ENCODE measurements around the gene LBR. TPM values are rescaled to one million over a fixed set of nuclear protein-coding genes. Genes with fewer than 3 reads are reported as not detected.
A peak's percentile ranks its signal among the peaks of the same experiment; 100 is the strongest.

Gene LBR
- total and polyA plus RNA-seq, 4 donors: 14.3 to 201 (median 22.6) TPM

- Histone ChIP-seq H3K9ac (ENCODE audit: low read depth in 1 of 2, low read length in 2 of 2) (no peak overlapping the region), H3K27me3 (ENCODE audit: control insufficient read depth in 4 of 4, insufficient read depth in 4 of 4, low read length in 3 of 4) (no peaks in the 10 kb centered on the region), H3K36me3 (ENCODE audit: control insufficient read depth in 4 of 4, insufficient read depth in 3 of 4, low read depth in 1 of 4, low read length in 3 of 4) (no peaks in the 10 kb centered on the region), H3K4me3 (ENCODE audit: low read depth in 1 of 3, low read length in 3 of 3) (no peak overlapping the region), H3K4me1 (ENCODE audit: control insufficient read depth in 4 of 4, insufficient read depth in 4 of 4, low read length in 3 of 4) (peaks cover 3 to 23% (median 15%) of the 10 kb centered on the region in 4 donors), H3K9me3 (ENCODE audit: control insufficient read depth in 4 of 4, low read length in 3 of 4) (no peaks in the 10 kb centered on the region), H3K27ac (ENCODE audit: low read depth in 1 of 2, low read length in 2 of 2) (peak overlapping the region; percentile 4 to 8)
- TF ChIP-seq NR2F2 (IDR thresholded peaks at IDR 0.05) (peak; percentile 36), SP1 (IDR thresholded peaks at IDR 0.05) (peak; percentile 58), CTCF (IDR thresholded peaks at IDR 0.05; ENCODE audit: low read depth, low read length, missing input control) (no peak), GABPA (IDR thresholded peaks at IDR 0.05 in 1 of 2, conservative IDR thresholded peaks at IDR 0.05 in 1 of 2) (no peak), FOXA1 (IDR thresholded peaks at IDR 0.05) (no peak), RAD21 (IDR thresholded peaks at IDR 0.05) (no peak), JUND (IDR thresholded peaks at IDR 0.05) (no peak), HNF4A (conservative IDR thresholded peaks at IDR 0.05) (no peak), EGR1 (IDR thresholded peaks at IDR 0.05; ENCODE audit: low read depth in 2 of 2) (no peak), REST (IDR thresholded peaks at IDR 0.05) (no peak), YY1 (IDR thresholded peaks at IDR 0.05) (no peak), FOXA2 (IDR thresholded peaks at IDR 0.05) (no peak), ATF3 (IDR thresholded peaks at IDR 0.05) (no peak), RXRA (IDR thresholded peaks at IDR 0.05) (peak; percentile 21 to 35)
- 72% methylated on average over 8 of the region's 8 CpGs for whole genome bisulfite sequencing
- DNase-seq (ENCODE audit: low spot score): no peak
Observed at GRCh38 chr1:225447650-225448089, 19.8 kb upstream of the LBR start.

- WGBS: 84% methylated on average over 9 of the region's 9 CpGs
- TF ChIP-seq GABPA (IDR thresholded peaks at IDR 0.05 in 1 of 2, conservative IDR thresholded peaks at IDR 0.05 in 1 of 2): no peak
- no peak for TF ChIP-seq REST (IDR thresholded peaks at IDR 0.05)
- TF ChIP-seq RAD21 (IDR thresholded peaks at IDR 0.05): no peak
- no peak for TF ChIP-seq SP1 (IDR thresholded peaks at IDR 0.05)
- TF ChIP-seq CTCF (IDR thresholded peaks at IDR 0.05; ENCODE audit: low read depth, low read length, missing input control): no peak
- no peak for TF ChIP-seq MAX (IDR thresholded peaks at IDR 0.05)
- no peak for TF ChIP-seq NR2F2 (IDR thresholded peaks at IDR 0.05)
- no peak for TF ChIP-seq FOXA2 (IDR thresholded peaks at IDR 0.05)
- no peak for TF ChIP-seq YY1 (IDR thresholded peaks at IDR 0.05)
- TF ChIP-seq ZBTB33 (IDR thresholded peaks at IDR 0.05): no peak
- no peak for TF ChIP-seq HNF4G (IDR thresholded peaks at IDR 0.05)
- no peak for TF ChIP-seq JUND (IDR thresholded peaks at IDR 0.05)
- no peak for TF ChIP-seq RXRA (IDR thresholded peaks at IDR 0.05)
Observed at GRCh38 chr1:225446981-225447615, 19.3 kb upstream of the LBR start.

More at GRCh38 chr1:225446981-225447615, 19.3 kb upstream of the LBR start:
- Histone ChIP-seq H3K27me3 (ENCODE audit: control insufficient read depth in 4 of 4, insufficient read depth in 4 of 4, low read length in 3 of 4) (no peaks in the 10 kb centered on the region), H3K27ac (ENCODE audit: low read depth in 1 of 2, low read length in 2 of 2) (peak overlapping the region; percentile 4 to 8), H3K36me3 (ENCODE audit: control insufficient read depth in 4 of 4, insufficient read depth in 3 of 4, low read depth in 1 of 4, low read length in 3 of 4) (no peaks in the 10 kb centered on the region), H3K4me1 (ENCODE audit: control insufficient read depth in 4 of 4, insufficient read depth in 4 of 4, low read length in 3 of 4) (peaks cover 3 to 29% (median 20%) of the 10 kb centered on the region in 4 donors), H3K9ac (ENCODE audit: low read depth in 1 of 2, low read length in 2 of 2) (no peak overlapping the region), H3K4me3 (ENCODE audit: low read depth in 1 of 3, low read length in 3 of 3) (no peak overlapping the region), H3K9me3 (ENCODE audit: control insufficient read depth in 4 of 4, low read length in 3 of 4) (no peaks in the 10 kb centered on the region)
- no peak for DNase-seq (ENCODE audit: low spot score)

Data from liver (tissue), 9 donors.